ENCODE measurements around the gene POLR3C. TPM values are rescaled to one million over a fixed set of nuclear protein-coding genes. Genes with fewer than 3 reads are reported as not detected.

POLR3C gene
- polyA plus RNA-seq, 1 donor (not counting 4 experiments of a cell fraction or from before 2014, with no cell fraction given) = 33.9 TPM

GRCh38 chr1:145893306-145894055 lies 69.5 kb downstream of the POLR3C start:
- H4K20me1 ChIP-seq (ENCODE audit: control insufficient read depth, extremely low read depth, insufficient read depth, low read length) = no peaks in the 10 kb centered on the region
- no peaks in the 10 kb centered on the region for H3K9me3 ChIP-seq (ENCODE audit: control insufficient read depth, low read depth, low read length)
- FAIRE-seq = no peak
- H3K27ac ChIP-seq (ENCODE audit: control insufficient read depth, insufficient read depth, low read length) = no peak overlapping the region
- peaks cover 30% of the 10 kb centered on the region for H3K4me1 ChIP-seq (ENCODE audit: control insufficient read depth, extremely low read depth, insufficient read depth, low read length)
- H3K9me1 ChIP-seq (ENCODE audit: control insufficient read depth, extremely low read depth, insufficient read depth, low read length) = no peaks in the 10 kb centered on the region
- no peak overlapping the region for H3K4me2 ChIP-seq (ENCODE audit: control insufficient read depth, extremely low read depth, insufficient read depth, low read depth, low read length)
- no peak for DNase-seq (ENCODE audit: low read depth, low spot score)
- no peak overlapping the region for H3K4me3 ChIP-seq (ENCODE audit: control insufficient read depth in 2 of 3, extremely low read depth in 1 of 3, insufficient read depth in 2 of 3, low read depth in 1 of 3, low read length in 3 of 3)
- TF ChIP-seq EZH2 (IDR thresholded peaks at IDR 0.05; ENCODE audit: low read length) = no peak
- TF ChIP-seq CTCF (optimal IDR thresholded peaks at IDR 0.05 in 1 of 3, IDR thresholded peaks at IDR 0.05 in 1 of 3, conservative IDR thresholded peaks at IDR 0.05 in 1 of 3; ENCODE audit: extremely low read depth in 1 of 3, insufficient read depth in 2 of 3, low read length in 3 of 3) = no peak
- H3K79me2 ChIP-seq (ENCODE audit: control insufficient read depth, insufficient read depth, low read length) = no peaks in the 10 kb centered on the region
- H3K36me3 ChIP-seq (ENCODE audit: control insufficient read depth in 2 of 2, extremely low read depth in 1 of 2, insufficient read depth in 2 of 2, low read length in 2 of 2) = peaks cover 1 to 2% of the 10 kb centered on the region in 2 experiments
- H3K27me3 ChIP-seq (ENCODE audit: control insufficient read depth, extremely low read depth, insufficient read depth, low read length) = no peaks in the 10 kb centered on the region
- no peak overlapping the region for H2AFZ ChIP-seq (ENCODE audit: control insufficient read depth, low read length)
- dilution Hi-C loops (cut with MboI; ENCODE audit: extremely low pct_ligation_motif_present, low sequenced_read_pairs) = no loop called here
- H3K9ac ChIP-seq (ENCODE audit: control insufficient read depth, extremely low read depth, insufficient read depth, low read length) = no peak overlapping the region

Small RNA genes within 50 kb of the gene (small RNA-seq; reads per million reads assigned to genes)
- gene MIR6736 (ENCODE audit: insufficient read length in 3 of 3, low read depth in 3 of 3, low replicate concordance in 1 of 3) = 0 reads per million in 3 experiments

Other genes with a start within 250 kb of the POLR3C start
- gene GPR89A, start 216.2 kb upstream of the POLR3C start, polyA plus RNA-seq = 19.4 to 22.8 TPM (median 19.9 TPM) in 3 replicates
- gene PDZK1, start 116.8 kb upstream of the POLR3C start, polyA plus RNA-seq = 0.08 to 0.21 TPM (median 0.15 TPM) in 3 replicates
- gene CD160, start 104.7 kb upstream of the POLR3C start, polyA plus RNA-seq = not detected in 3 replicates
- 7.4 to 10.1 TPM (median 7.4 TPM) in 3 replicates for gene RNF115, start 105 bp upstream of the POLR3C start, polyA plus RNA-seq
- 1.3 to 1.6 TPM (median 1.3 TPM) in 3 replicates for gene NUDT17, start 21.4 kb downstream of the POLR3C start, polyA plus RNA-seq
- 26.9 to 29.7 TPM (median 27.6 TPM) in 3 replicates for gene PIAS3, start 34.9 kb downstream of the POLR3C start, polyA plus RNA-seq
- gene ANKRD35, start 61.7 kb downstream of the POLR3C start, polyA plus RNA-seq = 0.08 to 1.3 TPM (median 0.46 TPM) in 3 replicates
- 0.54 to 0.90 TPM (median 0.65 TPM) in 3 replicates for gene ITGA10, start 85.8 kb downstream of the POLR3C start, polyA plus RNA-seq
- gene PEX11B, start 94.5 kb downstream of the POLR3C start, polyA plus RNA-seq = 43.7 to 97.7 TPM (median 89.0 TPM) in 3 replicates
- 111 to 209 TPM (median 194 TPM) in 3 replicates for gene RBM8A, start 103.3 kb downstream of the POLR3C start, polyA plus RNA-seq
- 9.2 to 26.4 TPM (median 20.0 TPM) in 3 replicates for gene LIX1L, start 133.8 kb downstream of the POLR3C start, polyA plus RNA-seq
- gene ANKRD34A, start 140.4 kb downstream of the POLR3C start, polyA plus RNA-seq = 0.53 to 0.83 TPM (median 0.66 TPM) in 3 replicates
- 8.1 to 14.0 TPM (median 10.0 TPM) in 3 replicates for gene POLR3GL, start 140.5 kb downstream of the POLR3C start, polyA plus RNA-seq
- 89.7 to 165 TPM (median 159 TPM) in 3 replicates for gene TXNIP, start 172.4 kb downstream of the POLR3C start, polyA plus RNA-seq
- gene HJV, start 197.5 kb downstream of the POLR3C start, polyA plus RNA-seq = 0.04 TPM in 1 of 3 replicates, not detected in the others

Measured in keratinocyte (primary cell).